CD4-positive, alpha-beta T cell treated with Interferon gamma for 1 hour (primary cell): Measurements from ENCODE around the gene NDST3.

Experiments
- DNase-seq: peaks from one replicate; pipeline ENCODE4 v3.0.0-alpha.2; 2020

Gene NDST3

DNA sequence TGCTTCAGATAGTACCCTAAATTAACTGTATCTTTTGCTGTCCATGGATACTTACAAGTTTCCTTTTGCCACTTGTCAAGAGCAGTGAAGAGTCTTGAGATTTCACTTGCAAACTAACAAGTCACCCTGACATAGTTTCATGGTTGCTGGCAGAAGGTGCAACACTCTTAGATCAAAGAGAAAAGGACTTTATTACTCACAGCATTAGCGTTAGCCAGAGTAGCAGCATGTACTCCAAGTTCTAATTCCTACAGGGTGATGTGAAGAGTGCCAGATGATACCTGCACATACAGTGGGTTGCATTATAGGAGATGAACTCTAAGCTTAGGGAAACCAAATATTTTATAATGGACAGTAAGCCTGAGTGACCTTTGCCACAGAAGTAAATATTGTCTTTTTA is 47.9 kb downstream of the NDST3 start:
- DNase-seq, result no peak

DNA sequence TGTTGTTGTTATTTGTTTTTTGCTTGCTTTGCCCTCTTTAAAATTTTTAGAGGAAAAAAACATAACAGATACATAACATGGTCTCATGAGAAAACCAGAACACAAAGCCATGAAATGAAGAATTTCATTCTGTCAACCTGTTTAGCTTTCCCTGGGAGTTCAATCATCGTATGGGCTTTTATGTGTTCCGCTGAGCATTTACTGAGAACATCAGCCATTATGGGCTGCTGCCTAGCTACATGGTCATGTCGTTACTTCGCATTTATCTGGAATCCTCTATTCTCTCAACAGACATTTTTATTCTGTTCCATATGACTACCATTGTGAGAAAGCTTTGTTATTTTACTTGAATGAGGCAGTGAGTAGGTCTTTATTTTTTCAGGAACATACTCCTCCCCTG is 51.4 kb downstream of the NDST3 start:
- DNase-seq, result no peak

DNA sequence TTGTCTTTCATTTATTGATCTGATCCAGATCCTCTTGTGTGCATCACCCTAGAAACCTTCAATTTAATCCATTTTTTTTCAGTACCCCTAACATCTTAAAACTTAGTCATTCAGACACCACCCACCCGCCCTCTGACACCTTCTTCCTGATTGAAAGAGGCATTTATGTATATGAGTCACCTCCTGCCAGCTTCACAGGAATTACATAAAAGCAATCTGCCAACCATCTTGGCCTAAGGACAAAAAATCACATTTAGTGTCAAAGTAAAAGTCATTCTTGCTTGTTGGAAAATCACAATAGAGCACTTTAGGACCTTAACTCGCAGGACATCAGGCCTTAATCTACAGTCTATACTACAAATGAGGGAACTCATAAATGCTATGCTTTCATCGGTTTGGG is 52.1 kb downstream of the NDST3 start:
- DNase-seq, result no peak

DNA sequence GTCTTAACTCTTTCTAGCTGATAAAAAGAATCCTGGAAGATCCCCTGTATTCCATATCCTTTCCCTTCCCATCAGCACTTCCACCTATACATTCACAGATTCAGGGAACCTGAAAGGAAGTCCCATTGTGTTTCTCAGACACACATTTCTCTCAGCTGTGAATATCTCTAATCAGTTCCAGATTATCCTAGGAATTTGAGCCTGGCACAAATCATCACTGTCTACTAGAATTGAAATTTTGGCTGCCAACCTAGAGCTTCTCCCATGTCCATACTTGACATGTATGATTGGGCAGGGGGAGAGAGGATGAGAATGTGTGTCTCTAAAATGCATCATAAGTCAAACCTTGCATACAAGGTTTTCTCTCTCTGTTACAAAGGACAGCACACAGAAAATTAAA is 53.1 kb downstream of the NDST3 start:
- DNase-seq, result no peak

DNA sequence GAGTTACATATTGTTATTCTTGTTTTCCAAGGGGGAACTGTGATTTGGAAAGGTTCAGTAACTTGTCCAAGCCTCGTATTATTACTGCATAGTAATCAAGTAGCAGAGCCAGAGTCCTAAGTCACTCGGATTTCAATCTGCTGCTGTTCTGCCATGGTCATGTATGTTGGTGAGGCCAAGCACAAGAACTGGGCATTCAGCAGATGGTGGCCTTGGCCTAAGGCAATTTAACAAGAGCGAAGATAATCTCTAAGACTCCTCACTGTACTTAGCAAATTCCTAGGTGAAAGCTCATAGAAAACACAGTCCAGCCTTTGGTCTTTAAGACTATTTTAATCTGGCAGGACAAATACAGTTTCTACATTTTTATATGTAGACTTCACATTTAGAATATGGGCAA is 64.8 kb downstream of the NDST3 start:
- DNase-seq, result no peak

DNA sequence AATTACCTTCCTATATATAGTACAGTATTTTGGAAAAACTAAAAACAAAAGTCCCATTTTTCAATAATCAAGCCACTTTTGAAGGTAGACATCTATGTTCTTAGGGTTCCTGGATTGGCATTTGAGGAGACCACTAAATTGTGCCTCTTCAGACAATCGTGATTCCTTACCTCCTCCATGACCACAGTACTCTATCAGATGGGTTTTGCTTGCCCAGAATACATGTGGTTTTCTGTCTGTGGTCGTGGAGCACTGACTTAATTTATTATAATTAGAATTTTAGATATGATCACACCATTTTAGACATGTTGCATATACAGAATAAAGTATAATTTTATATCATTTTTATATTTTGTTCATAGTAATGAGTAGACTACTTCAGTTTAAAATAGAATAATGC is 67.9 kb downstream of the NDST3 start:
- no peak for DNase-seq

DNA sequence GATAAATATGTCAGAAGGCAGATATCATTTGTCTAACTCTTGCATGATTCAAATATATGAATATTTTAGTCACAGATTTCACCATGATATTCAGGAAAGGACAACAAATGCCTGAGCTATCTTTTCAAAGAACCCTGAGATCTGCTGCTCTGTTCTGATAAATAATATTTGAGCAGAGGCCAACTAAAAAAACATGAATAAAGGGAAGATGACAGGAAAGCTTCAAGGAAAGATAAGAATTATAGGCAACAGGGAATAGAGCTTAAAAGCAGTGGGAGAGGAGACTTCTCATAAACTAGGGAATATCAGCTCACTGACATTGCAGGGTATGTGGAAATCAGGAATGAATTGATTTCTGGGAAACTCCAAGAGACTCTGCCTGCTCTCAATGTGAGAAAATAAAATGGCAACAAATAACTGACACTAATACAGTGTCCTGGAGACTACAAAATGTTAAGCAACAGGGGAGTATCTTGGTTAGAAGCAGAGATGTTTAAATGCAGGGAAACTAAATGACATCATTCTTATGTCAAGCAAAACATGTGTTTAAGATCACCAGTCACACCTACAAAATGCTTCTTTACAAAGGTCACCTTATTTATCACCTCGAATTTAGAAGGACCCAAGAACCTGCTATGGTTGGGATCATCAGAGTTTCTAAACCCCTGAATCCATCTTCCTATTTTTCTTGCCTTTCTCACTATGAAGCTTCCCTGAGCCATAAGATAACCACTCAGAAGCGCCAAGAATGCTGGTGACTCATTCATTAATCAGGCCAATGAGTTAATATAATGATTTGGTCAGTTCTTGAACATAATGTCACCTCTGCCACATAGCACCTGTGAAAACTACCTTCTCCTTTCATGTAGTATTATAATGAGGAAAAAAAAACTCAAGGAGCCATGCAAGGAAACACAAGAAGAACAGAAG is 78.1 kb downstream of the NDST3 start:
- DNase-seq, result no peak

DNA sequence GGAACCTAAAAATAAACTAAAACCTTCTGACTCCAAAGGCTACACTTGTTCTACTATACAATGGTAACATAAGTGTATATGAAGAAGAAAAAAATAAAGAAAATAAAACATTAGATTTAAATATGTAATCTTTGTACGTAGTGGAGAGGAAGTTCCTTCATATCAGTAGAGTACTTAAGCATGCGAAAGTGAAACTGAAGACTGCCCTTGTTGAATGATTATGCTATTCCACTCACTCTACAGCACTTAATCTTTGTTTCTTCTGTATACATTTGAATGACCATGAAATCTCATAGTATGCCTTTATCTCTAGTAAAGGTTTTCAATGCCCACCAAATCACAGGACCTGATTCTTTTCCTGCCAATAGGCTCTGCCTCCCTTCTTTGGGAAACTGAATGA is 78.9 kb downstream of the NDST3 start:
- no peak for DNase-seq

DNA sequence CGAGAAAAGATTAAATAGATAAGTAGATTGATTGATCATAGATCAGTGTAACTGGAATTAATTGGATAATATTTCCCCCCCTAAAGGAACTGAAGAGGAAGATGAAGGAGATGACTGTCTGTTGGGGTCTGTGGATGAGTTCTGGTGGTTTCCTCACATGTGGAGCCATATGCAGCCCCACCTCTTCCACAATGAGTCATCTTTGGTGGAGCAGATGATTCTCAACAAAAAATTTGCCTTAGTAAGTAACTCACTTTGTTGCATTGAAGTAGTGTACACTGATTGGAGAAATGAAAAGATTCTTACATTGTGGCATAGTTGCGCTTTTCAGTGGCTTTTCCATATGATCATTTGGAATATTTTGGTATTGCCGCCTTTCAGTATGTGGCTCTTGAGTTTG is 80.4 kb downstream of the NDST3 start:
- DNase-seq, result no peak

DNA sequence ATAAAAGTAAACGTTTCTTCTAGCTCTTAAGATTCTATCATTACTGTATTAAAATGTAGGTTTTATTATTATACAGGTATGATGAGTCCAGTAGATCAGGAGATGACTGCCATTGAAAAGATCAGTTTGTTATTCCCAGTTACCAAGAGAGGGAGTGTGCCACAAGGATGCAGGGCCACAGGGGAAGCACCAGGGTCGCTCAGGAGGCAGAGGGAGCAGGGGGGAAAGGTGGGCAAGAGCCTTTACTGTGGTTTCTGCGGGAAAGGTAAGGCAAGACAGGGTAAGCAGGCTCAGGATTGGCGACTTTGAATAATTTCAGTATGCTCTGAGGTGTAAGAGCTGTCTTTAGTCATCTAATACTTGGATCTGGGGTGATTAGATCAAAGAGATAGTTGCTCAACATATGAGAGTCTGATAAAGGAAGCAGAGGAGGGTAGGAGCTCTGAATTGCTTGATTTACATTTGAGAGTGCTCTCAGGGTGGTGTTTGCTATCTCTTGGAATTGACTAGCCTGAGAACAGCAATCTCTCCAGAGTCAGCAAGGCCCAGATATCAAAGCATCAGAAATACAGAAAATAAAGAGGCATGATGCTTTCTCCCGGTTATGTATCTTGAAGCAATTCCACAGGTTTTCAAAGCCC is 86.0 kb downstream of the NDST3 start:
- DNase-seq, result no peak

DNA sequence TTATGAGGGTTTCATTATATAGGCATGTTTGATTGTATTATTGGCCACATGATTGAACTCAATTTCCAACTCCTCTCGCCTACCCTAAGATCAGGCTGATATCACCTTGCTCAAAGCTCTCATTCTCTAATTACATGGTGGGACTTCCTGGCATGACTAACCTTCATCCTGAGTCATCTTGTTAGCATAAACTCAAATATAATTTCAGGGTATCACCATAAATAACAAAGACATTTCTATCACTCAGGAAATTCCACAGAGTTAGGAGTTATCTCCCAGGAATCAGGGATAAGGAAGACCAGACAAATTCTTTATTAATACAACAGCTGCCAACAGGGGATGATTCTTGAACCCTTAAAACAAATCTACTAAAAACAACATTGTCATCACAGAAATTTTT is 90.7 kb downstream of the NDST3 start:
- DNase-seq, result no peak

DNA sequence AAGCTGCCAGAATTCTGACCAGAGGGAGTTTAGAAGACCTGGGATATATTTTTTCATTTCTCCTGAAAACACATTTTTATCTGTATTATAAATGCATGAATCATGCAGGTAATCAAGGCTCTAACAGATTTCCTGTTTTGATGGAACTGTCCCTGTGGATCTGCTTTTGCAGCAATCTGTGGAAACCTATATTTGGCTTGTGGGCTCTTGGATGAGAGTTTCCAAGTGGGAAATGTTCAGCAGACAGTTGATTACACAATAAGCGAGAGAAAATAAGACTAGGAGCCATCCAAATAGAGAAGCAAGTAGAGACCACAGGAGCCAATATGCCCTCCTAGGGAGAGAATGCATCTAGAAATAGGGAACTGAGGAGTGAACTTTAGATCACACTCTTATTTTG is 105.0 kb downstream of the NDST3 start:
- DNase-seq, result no peak

DNA sequence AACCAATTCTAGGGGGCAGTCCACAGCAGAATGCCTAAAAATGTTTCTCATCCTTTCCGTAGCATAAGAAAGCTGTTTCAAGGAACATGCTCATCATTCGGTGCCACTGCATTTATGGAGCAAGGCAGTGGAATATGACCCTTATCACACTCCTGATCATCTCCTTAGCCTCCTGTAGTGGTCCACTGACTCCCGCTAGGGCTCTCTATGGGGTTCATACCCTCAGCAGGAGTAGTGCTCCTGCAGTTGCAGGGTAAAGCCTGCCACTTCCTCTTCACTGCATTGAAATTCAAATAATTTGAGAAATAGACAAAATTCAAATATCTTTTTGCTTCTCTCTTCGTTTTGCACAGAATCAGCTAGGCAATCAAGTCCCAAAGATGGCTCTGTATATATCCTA is 107.0 kb downstream of the NDST3 start:
- DNase-seq, result no peak

DNA sequence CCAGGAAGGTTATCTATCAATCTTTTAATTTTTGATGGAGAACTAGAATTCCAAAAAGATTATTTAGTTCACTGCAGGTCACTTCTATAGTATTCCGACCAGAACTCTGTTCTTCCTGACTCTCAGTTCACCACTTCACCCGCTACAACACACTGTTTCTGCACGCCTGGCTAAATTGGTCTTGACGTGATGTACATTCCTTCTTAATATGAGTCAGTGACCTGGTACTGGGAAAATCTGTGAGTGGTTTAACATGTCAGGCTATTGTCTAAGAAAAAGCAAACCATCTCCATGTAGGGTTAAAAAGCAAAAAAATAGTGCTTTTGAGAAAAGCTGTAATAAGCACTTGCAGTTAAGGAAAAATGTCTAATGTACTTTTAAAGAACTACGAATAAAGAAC is 120.4 kb downstream of the NDST3 start:
- DNase-seq, result no peak

DNA sequence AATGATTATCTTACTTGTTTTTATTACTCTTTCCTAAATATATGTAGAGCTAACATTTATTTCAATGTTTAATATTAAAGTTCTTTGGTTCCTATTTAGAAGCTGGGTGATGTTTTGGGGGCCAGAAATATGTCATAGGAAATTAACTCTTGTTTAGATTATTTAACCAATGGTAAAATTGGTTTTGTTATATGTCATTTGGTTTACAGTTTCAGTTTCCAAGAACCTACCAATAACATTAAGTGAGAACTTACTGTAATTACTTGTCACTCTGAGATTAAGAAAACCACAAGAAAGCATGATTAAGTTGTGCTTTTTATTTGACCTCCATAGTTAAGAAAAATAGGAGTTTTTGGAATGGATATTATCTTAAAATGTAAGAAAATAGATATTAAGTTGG is 121.2 kb downstream of the NDST3 start:
- no peak for DNase-seq

DNA sequence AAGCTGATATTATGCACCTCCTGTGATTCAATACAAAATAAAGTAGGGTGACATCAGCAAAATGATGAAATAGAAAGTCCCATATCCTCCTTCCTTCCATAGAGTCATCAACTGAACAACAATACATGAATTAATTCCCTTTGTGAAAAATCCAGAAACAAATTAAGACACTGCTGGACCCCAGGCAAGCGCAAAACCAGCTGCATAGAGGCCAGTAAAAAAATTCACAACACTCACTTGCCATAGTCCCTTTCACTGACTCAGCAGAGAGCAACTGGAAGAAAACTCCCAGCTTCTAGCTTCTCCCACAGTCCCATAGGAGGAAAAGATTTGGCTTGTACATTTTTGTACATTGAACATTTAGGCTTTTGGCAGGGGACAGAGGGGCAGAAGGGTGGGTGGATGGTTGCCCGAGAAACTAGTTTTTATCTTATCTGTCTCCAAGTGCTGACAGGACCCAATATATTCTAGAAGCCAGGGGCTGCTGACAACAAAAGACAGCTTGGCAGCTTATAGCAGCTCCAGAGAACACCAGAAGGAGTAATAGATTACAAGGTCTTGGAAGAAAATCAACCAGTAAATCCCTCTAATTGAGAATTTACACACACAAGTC is 124.6 kb downstream of the NDST3 start:
- DNase-seq, result no peak

DNA sequence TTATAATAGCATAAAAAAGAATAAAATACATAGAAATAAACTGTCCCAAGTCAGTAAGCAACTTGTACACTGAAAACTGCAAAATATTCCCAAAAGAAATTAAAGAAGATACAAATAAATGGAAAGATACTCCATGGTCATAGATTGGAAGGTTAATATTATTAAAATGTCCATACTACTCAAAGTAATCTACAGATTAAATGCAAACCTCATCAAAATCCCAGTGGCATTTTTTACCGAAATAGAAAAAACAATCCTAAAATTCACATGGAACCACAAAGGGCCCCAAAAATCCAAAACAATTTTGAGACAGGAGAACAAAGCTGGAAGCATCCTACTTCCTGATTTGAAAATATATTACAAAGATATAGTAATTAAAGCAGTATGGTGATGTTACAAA is 133.0 kb downstream of the NDST3 start:
- DNase-seq, result no peak

DNA sequence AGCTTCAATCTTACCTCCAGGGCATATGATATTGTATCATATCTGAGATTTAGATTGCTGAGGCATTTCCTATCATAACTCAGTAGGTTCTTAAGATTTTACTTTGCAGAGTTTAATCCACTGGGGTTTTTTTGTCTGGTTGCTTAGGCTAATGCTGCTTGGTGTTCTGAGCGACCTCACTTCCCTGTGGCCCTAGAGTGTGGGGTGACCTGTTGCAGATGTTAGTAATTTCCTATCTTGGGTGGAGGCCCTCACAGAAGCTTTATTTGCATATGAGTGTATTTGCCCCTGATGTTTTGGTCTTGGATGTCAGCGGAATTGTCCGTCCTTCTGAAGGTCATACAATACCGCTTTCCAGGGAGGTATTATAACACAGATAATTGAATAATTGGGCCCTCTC is 137.1 kb downstream of the NDST3 start:
- DNase-seq, result no peak

DNA sequence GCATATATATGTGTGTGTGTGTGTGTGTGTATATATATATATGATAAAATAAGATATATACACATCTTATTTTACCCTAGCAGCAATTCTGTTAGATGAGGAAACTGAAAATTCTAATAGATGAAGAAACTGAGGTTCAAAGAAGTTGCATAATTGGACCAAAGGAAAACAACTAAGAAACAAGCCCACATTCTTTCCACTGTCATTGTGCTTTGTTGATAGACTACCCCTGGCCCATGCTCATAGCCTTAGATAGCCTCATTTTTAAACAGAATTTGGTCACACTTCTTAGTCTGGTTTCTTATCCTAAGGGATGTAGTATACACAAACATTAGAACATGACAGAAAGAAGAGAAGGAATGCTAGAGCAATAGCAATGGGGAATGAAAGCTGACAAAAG is 138.8 kb downstream of the NDST3 start:
- no peak for DNase-seq

DNA sequence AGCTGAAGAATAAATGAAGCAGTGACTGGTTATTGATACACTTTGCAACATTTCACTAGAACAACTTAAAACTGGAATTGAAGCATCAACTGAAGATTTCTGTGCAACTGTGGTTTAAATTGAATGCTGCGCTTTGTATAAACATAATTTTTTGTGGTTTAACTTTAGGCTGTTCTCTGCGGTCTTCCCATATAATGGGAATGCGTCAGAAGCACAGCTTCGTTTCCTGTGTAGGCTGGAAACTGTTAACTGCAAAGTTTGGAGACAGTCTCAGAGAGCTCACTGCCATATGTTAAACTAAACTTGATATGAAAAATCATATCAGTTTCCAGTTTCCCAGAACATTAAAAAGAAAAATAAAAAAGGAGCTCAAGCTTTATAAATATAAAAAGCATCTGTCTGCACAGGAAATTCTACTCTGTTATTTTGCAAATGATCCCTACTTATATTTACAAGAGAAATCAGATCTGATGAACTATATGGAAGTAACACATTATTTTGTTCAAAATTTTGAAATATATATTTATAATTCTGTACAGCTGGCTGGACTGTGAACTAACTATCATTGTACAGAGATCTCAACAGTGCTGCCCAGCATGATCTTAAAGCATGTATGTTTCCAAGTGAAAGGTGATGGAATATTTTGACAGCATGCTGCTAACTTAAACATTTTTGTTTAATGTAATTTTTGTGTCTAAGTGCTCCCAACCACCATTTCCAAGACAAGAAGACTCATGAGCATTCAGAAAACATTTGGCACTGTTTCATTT is 139.9 kb downstream of the NDST3 start:
- no peak for DNase-seq

DNA sequence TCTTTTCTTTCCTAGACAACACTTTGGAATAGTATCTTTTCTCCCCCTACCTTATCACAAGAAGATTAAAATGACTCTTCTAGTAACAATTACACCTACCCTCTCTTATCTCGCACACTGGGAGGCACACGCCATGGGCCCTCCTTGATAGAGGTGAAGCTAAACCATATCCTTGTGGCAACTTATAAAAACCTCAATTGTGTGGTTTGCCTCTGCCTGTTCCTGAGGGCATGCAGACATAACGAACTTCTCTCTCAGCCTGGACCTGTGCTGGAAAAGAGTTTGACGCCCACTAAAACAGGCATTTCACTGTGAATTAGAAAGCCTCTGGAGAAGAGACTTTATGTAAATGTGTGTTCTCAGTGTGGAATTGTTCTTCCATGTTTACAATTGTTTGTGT is 141.2 kb downstream of the NDST3 start:
- DNase-seq, result no peak

DNA sequence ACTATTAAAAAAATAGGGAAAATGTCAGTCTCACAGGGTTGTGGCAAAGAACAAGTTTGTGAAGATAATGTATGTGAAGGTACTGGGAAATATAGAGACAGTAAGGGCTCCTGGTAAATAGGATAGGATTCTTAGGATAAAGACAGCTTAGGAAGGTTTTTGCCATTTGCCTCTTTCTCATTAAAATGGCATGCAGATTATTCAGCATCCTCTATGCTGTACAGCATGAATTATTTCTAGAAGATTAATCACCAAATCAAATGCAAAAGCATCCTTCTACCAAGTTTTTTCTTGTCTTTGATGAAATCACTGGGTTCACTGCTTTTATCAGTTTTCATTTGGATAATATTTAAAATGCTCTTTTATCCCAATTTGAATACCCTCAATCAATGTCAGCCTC is 142.8 kb downstream of the NDST3 start:
- DNase-seq, result no peak

DNA sequence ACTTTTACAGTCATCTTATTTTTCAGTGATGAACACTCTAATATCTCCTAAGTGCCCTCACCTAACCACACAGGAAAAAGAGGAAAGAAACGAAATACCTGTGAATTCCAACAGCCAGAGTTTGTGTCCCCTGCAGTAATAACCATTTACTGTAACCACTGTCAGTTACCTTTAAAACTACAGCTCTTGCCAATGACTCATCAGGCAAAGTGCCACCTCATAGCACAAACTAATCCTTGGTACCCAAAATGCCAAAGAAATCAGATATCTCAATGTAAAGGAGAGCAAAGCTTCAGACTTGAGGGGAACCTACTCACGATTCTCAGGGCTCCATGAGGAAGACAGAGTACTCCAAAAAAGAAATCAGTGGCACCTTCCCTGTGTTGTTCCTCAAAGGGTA is 146.5 kb downstream of the NDST3 start:
- no peak for DNase-seq

DNA sequence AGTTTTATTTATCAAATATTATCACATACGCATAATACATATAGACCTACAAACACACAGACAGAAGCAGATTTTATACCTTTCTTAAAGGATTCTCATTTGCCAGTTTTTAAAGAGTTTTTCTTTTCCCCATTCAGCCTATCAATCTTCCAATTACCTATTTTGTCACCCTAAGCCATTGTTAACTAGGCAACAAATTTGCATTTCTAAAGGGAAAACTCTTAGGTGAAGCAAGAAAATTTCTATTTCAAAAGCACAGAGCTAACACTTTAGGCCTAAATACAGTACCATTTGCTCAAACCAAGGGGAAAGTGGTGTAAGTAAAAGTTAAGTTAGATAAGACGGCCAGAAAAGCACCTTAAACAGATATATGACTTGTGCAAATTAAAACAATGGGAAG is 156.6 kb downstream of the NDST3 start:
- DNase-seq, result no peak
